Suppressor macrophage (primary cell): ENCODE results near the gene OTULIN.
A peak's percentile ranks its signal among the peaks of the same experiment; 100 is the strongest.

Experiments
- DNase-seq, 4 experiments: peaks; one replicate each; pipeline ENCODE4 v3.0.0-alpha.2; 2020 to 2022

The OTULIN gene

DNA sequence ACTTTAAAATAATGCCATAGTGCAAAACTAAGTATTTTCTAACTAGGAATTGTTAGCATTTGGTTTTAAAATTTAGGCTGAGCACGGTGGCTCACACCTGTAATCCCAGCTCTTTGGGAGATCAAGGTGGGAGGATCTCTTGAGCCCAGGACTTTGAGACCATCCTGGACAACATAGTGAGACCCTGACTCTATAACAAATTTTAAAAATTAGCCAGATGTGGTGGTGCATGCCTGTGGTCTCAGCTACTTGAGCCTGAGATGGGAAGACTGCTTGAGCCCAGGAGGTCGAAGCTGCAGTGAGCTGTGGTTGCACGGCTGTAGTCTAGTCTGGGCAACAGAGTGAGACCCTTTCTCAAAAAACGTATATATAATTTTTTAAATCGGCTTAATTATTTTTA is 4.9 kb downstream of the OTULIN start:
- DNase-seq: no peak

DNA sequence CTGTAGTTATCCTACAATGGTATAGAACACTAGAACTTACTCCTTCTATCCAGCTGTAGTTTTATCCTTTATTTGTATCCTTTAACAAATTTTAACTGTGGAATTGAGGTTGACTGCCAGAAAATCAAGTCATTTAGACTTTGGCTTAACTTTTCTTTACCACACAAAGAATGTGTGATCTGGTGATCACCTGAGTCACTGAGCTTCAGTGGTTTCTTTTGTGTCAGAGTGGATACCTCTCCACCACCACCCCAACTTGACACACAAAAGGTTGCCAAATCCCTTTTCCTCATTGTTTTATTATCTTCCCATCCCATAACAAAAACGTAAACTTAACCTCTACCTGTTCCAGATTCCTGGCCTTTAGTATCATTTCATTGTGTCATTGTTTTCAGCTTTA is 5.5 kb downstream of the OTULIN start:
- DNase-seq: no peak

- peak in 2 of 4 experiments; percentile 9 to 23 for DNase-seq
These were observed 6.9 kb downstream of the OTULIN start for GRCh38 chr5:14671414-14671813.

GRCh38 chr5:14672082-14672481 is 7.6 kb downstream of the OTULIN start:
- peak; percentile 77 to 88 (median 81) for DNase-seq

DNA sequence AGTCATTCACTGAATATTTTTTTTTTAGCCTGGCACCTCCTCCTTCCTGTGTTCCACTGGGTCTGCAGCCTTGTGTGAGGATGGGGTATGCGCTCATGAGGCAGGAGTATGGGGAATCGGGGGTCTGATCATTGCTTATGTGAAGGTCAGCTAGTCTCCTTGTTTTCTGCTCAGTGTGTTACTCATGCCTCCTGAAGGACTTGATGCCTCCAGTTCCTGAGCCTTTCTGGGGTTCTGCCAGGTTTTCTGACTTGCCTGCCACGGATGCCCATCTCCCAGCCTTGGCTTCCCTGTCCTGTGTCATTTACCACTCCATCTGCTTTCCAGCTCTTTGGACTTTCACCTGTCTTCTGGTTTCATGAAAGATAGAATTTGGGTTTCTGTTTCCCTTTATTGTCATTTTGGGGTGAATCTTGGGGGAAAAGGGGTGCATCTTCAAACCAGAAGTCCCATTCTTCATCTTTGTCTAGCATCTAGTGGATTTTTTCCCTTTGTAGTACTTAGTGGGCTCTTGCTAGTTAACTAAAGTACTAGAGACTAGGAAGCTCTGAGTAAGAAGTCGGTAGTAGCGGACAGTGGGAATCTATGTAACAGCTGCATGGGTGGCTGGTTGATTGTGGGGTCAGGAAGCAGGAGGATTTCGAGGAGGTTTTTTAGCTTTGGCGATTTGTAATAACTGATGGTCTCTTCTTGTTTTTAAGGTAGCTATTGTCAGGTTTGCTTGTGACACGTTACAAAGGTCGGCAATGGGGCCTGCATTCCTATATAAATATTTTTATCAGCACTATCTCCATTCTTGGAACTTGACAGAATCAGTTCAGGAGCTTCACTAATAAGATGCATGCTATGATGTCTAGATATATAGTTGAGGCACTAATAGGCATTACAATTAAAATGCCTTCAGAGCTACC is 8.2 kb downstream of the OTULIN start:
- DNase-seq: peak; percentile 14 to 31 (median 27)

DNA sequence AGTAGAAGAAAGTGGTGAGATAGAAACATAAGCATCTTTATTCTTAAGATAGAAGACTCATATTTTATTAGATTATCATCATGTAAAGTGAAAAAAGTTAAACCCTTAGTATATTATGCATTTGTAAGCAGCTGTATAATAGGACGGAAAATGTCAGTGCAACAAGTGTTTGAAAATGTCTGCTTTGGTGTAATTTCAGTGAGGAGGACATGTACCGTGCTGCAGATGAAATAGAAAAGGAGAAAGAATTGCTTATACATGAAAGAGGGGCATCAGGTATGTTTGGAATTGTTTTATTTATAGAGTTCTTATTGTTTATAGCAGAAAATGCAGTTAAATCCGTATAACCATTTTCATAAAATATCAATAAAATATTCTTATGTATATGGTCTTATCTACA is 8.9 kb downstream of the OTULIN start:
- no peak for DNase-seq

DNA sequence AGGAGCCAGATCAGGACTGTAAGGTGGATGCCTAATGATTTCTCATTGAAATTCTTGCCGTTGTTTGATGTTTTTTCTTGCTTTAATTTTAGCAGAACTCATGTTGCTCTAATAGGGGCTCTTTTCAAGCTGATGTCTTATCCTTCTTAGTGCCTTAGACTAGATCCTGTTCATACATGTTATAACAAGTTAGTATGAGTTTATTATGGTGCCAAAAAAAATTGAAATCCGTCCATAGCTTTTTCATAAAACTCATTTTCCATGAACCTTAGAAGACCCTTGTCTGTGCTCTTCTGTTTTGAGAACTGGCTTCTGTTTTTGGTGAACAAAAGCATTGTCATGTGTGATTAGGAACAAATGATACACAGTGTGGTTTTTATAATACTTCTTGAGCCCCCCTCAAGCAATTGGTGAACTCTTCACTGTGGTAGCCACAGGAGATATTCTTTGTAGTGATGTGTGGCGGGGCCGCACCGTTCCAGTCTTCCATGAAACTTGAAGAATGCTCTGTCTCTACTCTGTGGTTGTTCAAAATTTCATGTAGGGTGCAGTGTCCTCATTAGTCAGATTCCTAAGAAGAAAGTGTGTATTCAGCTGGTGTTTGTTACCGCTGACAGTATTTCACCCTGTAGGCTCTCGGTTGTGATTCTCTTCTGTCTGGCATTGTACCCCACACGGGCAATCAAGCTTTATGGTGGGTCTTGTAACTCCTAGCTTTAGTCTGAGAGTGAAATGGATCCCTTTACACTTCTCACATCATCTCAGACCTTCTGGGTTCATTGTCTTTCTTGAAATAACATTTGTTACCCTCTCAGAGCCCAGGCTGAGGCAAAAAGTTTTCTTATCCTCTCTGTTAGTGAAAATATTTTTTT is 10.7 kb downstream of the OTULIN start:
- no peak for DNase-seq

DNA sequence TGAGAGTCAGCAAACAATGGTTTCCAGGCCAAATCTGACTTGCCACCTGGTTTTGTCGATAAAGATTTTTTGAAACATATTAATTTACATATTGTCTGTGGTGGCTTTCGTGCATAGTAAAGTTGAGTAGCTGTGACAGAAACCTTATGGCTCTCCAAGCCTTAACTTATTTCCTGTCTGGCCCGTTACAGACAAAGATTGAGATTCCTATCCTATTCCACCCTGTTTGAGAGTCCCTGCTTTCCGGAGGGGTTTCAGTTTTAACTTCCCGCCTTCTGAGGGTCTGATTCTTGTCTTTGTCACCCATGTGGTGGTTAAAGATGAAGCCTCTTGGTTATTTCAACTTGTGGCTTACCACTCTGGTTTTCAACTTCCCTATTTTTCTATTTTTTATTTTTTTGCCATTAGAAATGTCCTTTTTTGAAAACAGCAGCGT is 11.4 kb downstream of the OTULIN start:
- peak; percentile 21 to 68 (median 58) for DNase-seq

GRCh38 chr5:14676320-14676719 is 11.8 kb downstream of the OTULIN start:
- DNase-seq: peak; percentile 39 to 62 (median 56)

DNA sequence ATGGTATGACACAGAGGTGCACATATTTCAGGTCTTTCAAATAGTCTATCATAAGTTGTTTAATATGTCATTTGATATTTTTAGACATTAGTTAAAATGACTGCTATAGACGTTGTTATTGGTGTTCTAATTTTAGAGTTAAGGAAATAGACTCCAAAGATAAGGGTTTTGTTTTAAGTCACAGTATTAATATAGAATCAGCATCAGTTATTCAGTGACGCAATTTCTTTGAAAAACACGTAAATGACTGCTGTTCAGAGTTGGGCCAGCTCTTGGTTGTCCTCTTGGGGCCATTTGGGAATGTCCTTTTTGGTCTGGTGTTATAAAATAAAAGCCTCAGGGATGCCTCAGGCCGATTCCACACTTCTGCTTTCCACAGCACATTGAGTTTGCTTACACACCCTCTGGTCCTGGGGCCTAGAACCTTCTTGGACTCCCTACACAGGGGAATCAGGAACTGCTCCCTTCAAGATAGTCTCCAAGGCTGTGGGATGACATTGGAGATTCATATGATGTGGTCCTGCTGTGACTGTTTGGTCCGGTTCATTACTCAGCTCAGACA is 14.3 kb downstream of the OTULIN start:
- peak; percentile 41 to 67 (median 50) for DNase-seq

DNA sequence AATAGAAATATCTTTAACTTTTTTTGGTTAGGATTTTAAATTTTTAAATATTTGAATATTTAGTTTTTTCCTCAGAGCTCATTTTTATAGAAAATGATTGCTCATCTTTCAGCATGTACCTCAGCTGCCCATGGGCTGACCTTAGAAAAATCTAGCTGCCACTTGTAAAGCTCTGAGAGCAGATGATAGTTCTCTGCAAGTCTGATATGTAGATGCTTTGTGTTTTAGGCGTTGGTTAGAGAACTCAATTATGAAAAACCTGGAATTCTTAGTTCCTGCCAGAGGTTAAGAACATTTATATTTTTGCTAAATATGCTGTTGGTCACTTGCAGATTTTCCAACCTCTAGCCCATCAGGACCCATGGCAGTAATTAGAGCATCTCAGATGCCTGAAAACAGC is 15.1 kb downstream of the OTULIN start:
- DNase-seq: no peak

- DNase-seq: no peak
These were observed 16.8 kb downstream of the OTULIN start for GRCh38 chr5:14681236-14681752.

DNA sequence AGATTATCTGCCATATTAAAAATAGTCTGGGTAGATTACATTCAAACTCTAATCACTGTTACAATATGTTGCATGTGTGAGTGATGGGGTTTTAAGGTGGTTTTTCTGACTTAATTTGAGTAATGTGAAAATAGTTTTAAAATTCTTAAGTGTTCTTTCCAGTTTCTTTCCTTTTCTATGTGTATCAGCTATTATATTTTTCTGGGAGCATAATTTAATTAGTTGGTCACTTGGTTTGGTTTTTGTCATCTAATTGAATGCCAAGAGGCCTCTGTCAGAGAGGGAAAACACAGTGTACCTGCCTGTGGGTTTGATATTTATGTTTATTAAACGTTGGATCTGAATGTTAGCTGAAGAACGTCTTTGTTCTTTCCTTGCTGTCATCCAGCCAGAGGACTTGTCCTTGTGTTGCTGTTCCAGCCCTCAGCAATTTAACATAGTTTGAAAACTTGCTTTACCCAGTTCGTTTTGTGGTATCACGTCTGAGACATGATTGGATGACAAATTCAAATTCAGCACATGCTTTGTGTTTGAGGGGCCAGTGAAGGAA is 19.5 kb downstream of the OTULIN start:
- DNase-seq: no peak

DNA sequence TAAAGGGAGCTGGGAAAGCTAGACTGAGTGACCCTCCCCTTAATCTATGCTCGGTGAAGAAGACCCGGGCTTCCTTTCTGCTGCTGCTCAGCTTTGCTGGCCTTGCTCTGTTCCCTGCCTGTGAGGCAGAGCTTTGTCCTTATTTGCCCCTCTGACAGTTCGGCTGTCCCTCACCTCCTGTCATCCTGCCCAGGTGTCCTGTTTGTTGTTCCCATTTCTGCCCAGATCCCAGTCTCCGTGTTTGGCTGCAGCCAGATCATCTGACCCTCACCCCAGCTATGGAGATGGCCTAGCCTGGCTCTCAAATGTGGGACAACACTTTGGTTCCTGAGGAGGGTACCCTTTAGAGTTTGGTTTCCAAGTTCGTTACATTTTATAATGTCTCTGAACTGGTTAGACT is 20.2 kb downstream of the OTULIN start:
- DNase-seq: no peak

GRCh38 chr5:14685757-14686156 is 21.2 kb downstream of the OTULIN start:
- DNase-seq: peak; percentile 46 to 73 (median 58)

DNA sequence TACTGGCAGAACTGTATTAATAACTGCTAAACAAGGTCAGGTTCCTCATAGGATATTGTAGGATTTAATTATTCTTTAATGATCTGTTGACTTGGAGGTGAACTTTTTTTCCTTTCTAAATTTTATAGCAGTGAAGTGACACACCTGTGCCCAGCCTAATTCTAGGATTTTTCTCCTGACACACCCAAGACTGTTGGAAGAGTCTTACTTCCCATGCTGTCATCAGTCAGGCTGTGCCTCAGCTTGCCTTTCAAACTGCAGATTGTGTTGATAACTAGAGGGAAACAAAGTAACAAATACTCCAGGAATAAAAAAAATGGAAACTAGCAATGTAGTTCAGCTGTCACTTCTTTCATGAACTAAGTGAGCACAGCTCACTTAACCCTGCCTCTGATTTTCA is 22.0 kb downstream of the OTULIN start:
- no peak for DNase-seq

DNA sequence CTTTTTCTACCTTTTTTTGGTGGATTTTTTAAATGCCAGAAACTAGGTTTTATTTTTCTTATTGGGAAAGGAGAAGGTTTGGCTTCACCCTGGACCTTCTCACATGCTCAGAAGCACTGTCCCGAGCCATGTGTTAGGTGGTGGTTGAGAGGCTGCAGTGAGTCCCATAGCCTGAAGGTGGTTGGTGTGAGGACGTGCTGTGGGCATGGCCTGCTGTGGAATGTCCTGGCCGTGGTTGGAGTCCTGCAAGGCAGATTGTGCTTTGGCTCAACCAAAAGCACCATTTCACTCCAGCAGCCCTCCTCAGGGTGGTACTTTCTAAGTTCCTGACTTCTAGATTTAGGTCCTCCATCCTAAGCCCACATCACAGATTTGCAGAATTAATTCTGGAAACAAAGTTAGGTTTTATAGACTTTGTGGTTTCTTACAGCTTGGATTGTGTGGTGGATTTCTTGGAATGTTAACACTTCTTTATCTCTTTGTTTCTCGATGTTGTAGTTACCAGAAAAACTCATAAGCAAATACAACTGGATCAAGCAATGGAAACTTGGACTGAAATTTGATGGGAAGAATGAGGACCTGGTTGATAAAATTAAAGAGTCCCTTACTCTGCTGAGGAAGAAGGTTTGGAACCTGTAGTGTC is 22.6 kb downstream of the OTULIN start:
- no peak for DNase-seq

DNA sequence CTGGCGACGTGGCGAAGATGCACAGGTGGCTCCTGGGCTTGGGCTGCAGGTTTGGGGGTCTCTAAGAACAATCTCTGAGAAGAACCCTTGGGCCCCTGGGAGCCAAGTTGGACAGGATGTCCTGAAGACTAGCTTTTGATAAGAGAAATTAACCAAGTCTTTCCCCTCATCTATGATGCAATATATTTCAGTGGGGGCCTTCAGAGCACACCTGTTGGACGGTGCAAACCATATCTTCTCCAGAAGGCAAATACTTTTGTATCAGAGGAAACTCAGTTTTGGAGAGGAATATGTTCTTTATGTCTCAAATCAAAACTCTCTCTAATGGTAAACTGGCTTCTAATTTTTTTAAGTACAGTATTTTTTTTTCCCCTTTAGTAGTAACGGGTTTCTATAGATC is 28.6 kb downstream of the OTULIN start:
- DNase-seq: no peak

DNA sequence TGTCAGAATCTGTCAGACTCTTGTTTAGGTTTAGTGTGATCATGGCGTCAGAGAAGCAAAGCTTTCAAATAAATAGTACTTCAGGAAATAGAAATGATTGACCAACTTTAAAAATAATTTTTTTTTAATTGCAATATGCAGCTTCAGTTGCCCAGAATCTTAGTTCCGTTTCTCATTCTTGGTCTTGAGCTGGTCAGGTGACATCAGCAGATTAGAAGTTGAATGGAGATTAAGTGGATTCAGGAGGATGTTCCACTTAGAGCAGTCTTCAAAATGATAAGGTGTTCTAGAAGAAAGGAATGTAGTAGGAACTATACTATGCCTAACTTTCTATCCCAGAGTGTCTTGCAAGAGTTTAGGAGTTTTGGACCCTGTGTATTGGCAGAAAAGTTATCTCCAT is 30.6 kb downstream of the OTULIN start:
- no peak for DNase-seq

- no peak for DNase-seq
These were observed 31.5 kb downstream of the OTULIN start for GRCh38 chr5:14696057-14696456.

DNA sequence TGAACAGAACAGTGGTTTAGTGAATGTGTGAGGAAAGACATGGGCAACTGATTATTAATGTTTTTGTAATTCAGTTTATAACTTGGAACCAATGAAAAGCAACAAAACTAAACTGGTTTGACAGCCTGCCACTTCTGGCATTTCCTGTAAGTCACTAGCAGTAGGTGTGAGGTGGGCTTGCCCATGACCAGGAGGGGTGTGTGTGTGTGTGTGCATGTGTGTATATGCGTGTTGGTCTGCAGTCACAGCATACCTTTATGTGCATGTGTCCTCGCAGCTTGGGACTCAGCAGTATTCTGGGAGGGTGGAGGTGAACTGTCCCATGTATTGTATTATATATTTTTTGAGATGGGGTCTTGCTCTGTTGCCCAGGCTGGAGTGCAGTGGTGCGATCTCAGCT is 32.3 kb downstream of the OTULIN start:
- DNase-seq: no peak

- DNase-seq: no peak
These were observed 34.0 kb downstream of the OTULIN start for GRCh38 chr5:14698495-14698894.
